Measurements from ENCODE around the gene PPP4R4. TPM values are rescaled to one million over a fixed set of nuclear protein-coding genes. Genes with fewer than 3 reads are reported as not detected.
A peak's percentile ranks its signal among the peaks of the same experiment; 100 is the strongest.

PPP4R4 gene
- total RNA-seq, 1 donor from 2014 or later, result not detected

DNA sequence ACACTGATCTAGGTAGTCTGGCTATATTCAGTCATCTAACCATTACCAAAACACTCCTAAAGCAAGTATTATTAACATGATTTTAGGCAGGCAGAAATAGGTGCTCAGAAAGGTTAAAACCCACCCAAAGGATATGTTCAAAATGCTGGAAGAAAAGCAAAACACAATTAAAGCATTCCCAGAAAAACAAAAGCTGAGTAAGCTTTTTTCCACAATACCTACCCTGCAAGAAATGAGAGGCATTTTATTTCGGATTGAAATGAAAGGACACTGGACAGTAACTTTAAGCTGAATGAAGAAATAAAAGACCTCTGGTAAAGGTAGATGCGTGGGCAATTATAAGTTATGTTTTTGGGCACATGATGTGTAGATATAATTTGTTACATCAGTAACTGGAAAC, 140.8 kb downstream of the PPP4R4 start:
- intact Hi-C loops (cut with DNase I), result no loop called here
- ATAC-seq (ENCODE audit: poor library complexity) (no peak), DNase-seq (no peak)

GRCh38 chr14:94316692-94317091, 142.6 kb downstream of the PPP4R4 start:
- intact Hi-C loops (cut with DNase I), result no loop called here
- ATAC-seq (ENCODE audit: poor library complexity) (no peak), DNase-seq (no peak)

DNA sequence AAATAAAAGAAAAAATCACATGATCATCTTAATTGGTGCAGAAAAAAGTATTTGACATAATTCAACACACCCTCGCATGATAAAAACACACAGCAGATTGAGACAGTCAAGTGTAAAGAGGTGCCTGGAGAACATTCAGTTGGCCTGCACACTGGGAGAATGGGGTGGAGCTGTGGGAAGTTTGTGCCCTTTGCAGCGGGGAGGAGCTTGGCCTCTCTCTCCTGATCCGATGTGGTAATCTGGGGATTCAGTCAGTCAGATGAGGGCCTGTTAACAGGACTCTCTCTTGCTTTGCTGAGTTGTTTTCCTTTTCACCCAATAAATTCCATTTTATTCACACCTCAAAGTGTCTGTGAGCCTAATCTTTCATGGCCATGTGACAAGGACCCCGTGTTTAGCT, 143.1 kb downstream of the PPP4R4 start:
- peak; percentile 88 for ATAC-seq (ENCODE audit: poor library complexity)
- DNase-seq, result peak; percentile 57
- intact Hi-C loops (cut with DNase I), result no loop called here

GRCh38 chr14:94320243-94320642, 146.1 kb downstream of the PPP4R4 start:
- intact Hi-C loops (cut with DNase I), result no loop called here
- DNase-seq (no peak), ATAC-seq (ENCODE audit: poor library complexity) (no peak)

DNA sequence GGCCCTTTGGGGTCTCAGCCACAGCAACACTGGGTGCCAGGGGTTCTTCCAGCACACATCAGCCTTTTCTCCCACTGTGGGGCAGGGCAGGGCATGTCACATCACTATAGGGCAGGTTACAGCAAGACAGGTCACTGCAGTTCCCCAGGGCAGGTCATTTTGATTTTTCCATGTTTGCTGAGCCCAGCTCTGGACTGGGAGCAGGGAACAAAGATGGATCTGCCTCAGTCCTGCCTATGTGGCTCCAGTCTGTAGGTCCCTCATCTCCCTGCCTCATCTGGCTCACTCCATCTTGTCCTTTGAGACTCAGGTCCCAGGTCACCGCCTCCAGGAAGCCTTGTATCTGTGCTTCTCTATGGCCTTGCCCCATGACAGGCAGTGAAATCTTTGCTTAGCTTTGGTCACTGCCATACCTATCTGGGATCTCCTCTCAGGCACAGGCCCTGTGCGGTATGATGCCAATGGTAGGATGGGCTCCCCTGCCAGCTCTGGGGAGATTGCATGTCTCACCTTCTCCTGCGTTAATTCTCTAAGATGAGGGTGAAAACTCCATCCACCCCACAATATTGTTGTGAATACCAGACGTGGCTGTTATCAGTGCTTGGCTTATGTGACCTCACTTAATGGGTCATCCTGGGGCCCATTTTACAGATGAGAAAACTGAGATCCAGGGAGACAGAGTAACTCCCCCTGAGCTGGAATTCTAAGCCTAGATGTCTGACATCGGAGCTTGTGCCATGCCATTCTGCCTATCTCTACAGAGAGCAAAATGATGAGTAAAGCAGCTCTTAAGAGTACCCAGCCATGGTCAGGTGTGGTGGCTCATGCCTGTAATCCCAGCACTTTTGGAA, 147.5 kb downstream of the PPP4R4 start:
- DNase-seq (no peak), ATAC-seq (ENCODE audit: poor library complexity) (no peak)
- intact Hi-C loops (cut with DNase I), result no loop called here

GRCh38 chr14:94322648-94323570, 148.8 kb downstream of the PPP4R4 start, which contains the start of gene SERPINA6:
Gene SERPINA6, minus strand, starts transcription at chr14:94323336. Its CDS starts 8,688 bp downstream, at chr14:94314648.
- DNase-seq, result no peak
- intact Hi-C loops (cut with DNase I), result no loop called here
- no peak for ATAC-seq (ENCODE audit: poor library complexity)

GRCh38 chr14:94328196-94328595, 154.1 kb downstream of the PPP4R4 start:
- intact Hi-C loops (cut with DNase I), result no loop called here
- no peak for ATAC-seq (ENCODE audit: poor library complexity)
- no peak for DNase-seq

Other genes with a start within 250 kb of the PPP4R4 start
- gene FAM181A, start 247.0 kb upstream of the PPP4R4 start, total RNA-seq, result not detected
- gene ASB2, start 197.8 kb upstream of the PPP4R4 start, total RNA-seq, result 297 TPM
- gene CCDC197, start 177.0 kb upstream of the PPP4R4 start, total RNA-seq, result 1.3 TPM
- 0.56 TPM for gene OTUB2, start 148.0 kb upstream of the PPP4R4 start, total RNA-seq
- gene DDX24, start 93.1 kb upstream of the PPP4R4 start, total RNA-seq, result 181 TPM
- 11.6 TPM for gene IFI27L1, start 93.0 kb upstream of the PPP4R4 start, total RNA-seq
- gene IFI27, start 63.6 kb upstream of the PPP4R4 start, total RNA-seq, result 132 TPM
- gene IFI27L2, start 44.7 kb upstream of the PPP4R4 start, total RNA-seq, result 50.1 TPM
- gene SERPINA10, start 118.9 kb downstream of the PPP4R4 start, total RNA-seq, result not detected
- gene SERPINA6, start 149.0 kb downstream of the PPP4R4 start, total RNA-seq, result not detected
- gene SERPINA2, start 192.4 kb downstream of the PPP4R4 start, total RNA-seq, result not detected
- 5.0 TPM for gene SERPINA1, start 214.3 kb downstream of the PPP4R4 start, total RNA-seq

All from Right ventricle myocardium superior (tissue), 1 donor.